SH-SY5Y (cell line): ENCODE data around the gene STH.

ENCODE experiments used
- GATA2 ChIP-seq: IDR thresholded peaks from 2 replicates; pipeline ENCODE4 v1.6.1; 2011; ENCODE audit warnings: mild to moderate bottlenecking, low read depth, low read length
- GATA3 ChIP-seq: IDR thresholded peaks from 2 replicates; pipeline ENCODE4 v1.6.1; 2011; ENCODE audit warnings: low read depth, mild to moderate bottlenecking, low read length, moderate library complexity

- TF ChIP-seq GATA2 (no peak), GATA3 (no peak)
Measured at GRCh38 chr17:45950888-45951287, 48.2 kb upstream of the STH start.
